Suprapubic skin (tissue), 4 donors: ENCODE measurements around the gene MYL6B.

Source experiments
- CTCF ChIP-seq, 2 donors: fragments of 200-600 bp in 1 of 2; fragments of 450-650 bp in 1 of 2; sonication (generic) in 1 of 2; IDR thresholded peaks; one replicate each; pipeline ENCODE4 v1.5.1; 2016 to 2019; ENCODE audit warnings: antibody characterized with exemption in 2 of 2, mild to moderate bottlenecking in 1 of 2, moderate library complexity in 1 of 2
- POLR2A ChIP-seq, 2 donors: fragments of 450-650 bp; IDR thresholded peaks; one replicate each; pipeline ENCODE4 v1.6.1; 2017; ENCODE audit warnings: antibody characterized with exemption in 2 of 2, mild to moderate bottlenecking in 2 of 2, moderate library complexity in 2 of 2
- POLR2AphosphoS5 ChIP-seq, 3 donors: sonication (generic); formaldehyde crosslinking; IDR thresholded peaks; one replicate each; pipeline ENCODE4 v1.6.1; 2017; ENCODE audit warnings: antibody characterized with exemption in 3 of 3

GRCh38 chr12:56146492-56147460 is 5.6 kb upstream of the MYL6B start:
- no peak for TF ChIP-seq POLR2A (IDR thresholded peaks at IDR 0.05)
- TF ChIP-seq CTCF (IDR thresholded peaks at IDR 0.05): no peak
- no peak for TF ChIP-seq POLR2AphosphoS5 (IDR thresholded peaks at IDR 0.05)
